ENCODE results near the gene COL1A2.

COL1A2 gene

GRCh38 chr7:94450044-94450697, 55.5 kb downstream of the COL1A2 start:
- Histone ChIP-seq H2AK5ac (ENCODE audit: low read depth, low read length) (no peak overlapping the region), H3K36me3 (replicated peaks in 1 of 2; ENCODE audit: control insufficient read depth in 2 of 2, insufficient read depth in 2 of 2, low read length in 2 of 2) (no peaks in the 10 kb centered on the region), H3K4ac (ENCODE audit: low read length) (no peak overlapping the region), H4K8ac (ENCODE audit: low read depth, low read length) (no peak overlapping the region), H3K4me1 (ENCODE audit: control insufficient read depth in 2 of 2, insufficient read depth in 1 of 2, low read depth in 1 of 2, low read length in 2 of 2) (peaks cover 0 to 2% of the 10 kb centered on the region in 2 donors), H3K9ac (ENCODE audit: low read depth, low read length, poor library complexity) (no peak overlapping the region), H3K27me3 (ENCODE audit: control insufficient read depth in 3 of 3, insufficient read depth in 3 of 3, low read depth in 1 of 3, low read length in 3 of 3) (no peaks in the 10 kb centered on the region), H3K23ac (ENCODE audit: low read depth, low read length, poor library complexity) (no peak overlapping the region), H2BK15ac (ENCODE audit: low read length) (no peak overlapping the region), H3K14ac (ENCODE audit: low read length) (no peak overlapping the region), H2AFZ (ENCODE audit: low read length) (peak overlapping the region; percentile 6), H2BK120ac (ENCODE audit: low read depth, low read length) (no peak overlapping the region), H4K91ac (ENCODE audit: low read depth, low read length, poor library complexity) (no peak overlapping the region), H2BK5ac (ENCODE audit: low read length) (no peak overlapping the region), H2BK12ac (ENCODE audit: low read length) (no peak overlapping the region), H3K4me3 (ENCODE audit: low read length in 2 of 2) (no peak overlapping the region), H3K79me1 (ENCODE audit: low read depth, low read length) (no peaks in the 10 kb centered on the region), H3K4me2 (ENCODE audit: insufficient read depth, low read length, poor library complexity, severe bottlenecking) (no peak overlapping the region), H3K18ac (ENCODE audit: low read length) (no peak overlapping the region), H3K27ac (replicated peaks; ENCODE audit: low read length) (no peak overlapping the region), H3K9me3 (replicated peaks in 1 of 2; ENCODE audit: control insufficient read depth in 2 of 2, insufficient read depth in 1 of 2, low read depth in 1 of 2, low read length in 2 of 2) (peaks cover 0 to 16% of the 10 kb centered on the region in 2 donors)
- DNase-seq (ENCODE audit: low spot score), result no peak
- WGBS, 2 donors (ENCODE audit: extremely low coverage in 2 of 2, insufficient read length in 2 of 2, insufficient replicate concordance in 1 of 2), result no CpG with 5 or more reads among the region's 4 CpGs

DNA sequence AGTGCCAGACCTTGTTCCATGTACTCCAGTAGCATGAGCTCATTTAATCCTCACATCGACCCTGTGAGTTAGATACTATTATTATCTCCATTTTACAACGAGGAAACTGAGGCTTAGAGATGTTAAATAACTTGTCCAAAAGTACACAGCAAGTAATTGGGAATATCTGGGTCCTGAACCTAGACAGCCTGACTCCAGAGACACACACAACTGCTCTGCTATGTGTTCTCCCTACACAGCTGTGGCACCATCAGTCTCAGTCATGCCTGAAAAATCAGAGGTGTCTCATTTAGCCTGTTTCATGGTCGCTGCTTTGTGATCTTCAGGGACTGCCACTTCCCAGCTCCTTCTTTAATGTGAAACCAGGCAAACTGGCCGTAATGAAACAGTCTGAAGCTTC, 56.5 kb downstream of the COL1A2 start:
- H3K9me3 ChIP-seq (replicated peaks in 1 of 2; ENCODE audit: control insufficient read depth in 2 of 2, insufficient read depth in 1 of 2, low read depth in 1 of 2, low read length in 2 of 2), result peaks cover 0 to 16% of the 10 kb centered on the region in 2 donors
- no peak overlapping the region for H4K8ac ChIP-seq (ENCODE audit: low read depth, low read length)
- DNase-seq (ENCODE audit: low spot score), result no peak
- no peak overlapping the region for H3K23ac ChIP-seq (ENCODE audit: low read depth, low read length, poor library complexity)
- H3K14ac ChIP-seq (ENCODE audit: low read length), result no peak overlapping the region
- H2BK5ac ChIP-seq (ENCODE audit: low read length), result no peak overlapping the region
- no peak overlapping the region for H3K4me3 ChIP-seq (ENCODE audit: low read length in 2 of 2)
- H3K27ac ChIP-seq (replicated peaks; ENCODE audit: low read length), result no peak overlapping the region
- H3K27me3 ChIP-seq (ENCODE audit: control insufficient read depth in 3 of 3, insufficient read depth in 3 of 3, low read depth in 1 of 3, low read length in 3 of 3), result no peaks in the 10 kb centered on the region
- H3K18ac ChIP-seq (ENCODE audit: low read length), result no peak overlapping the region
- H4K91ac ChIP-seq (ENCODE audit: low read depth, low read length, poor library complexity), result no peak overlapping the region
- no peak overlapping the region for H2BK15ac ChIP-seq (ENCODE audit: low read length)
- WGBS, 2 donors (ENCODE audit: extremely low coverage in 2 of 2, insufficient read length in 2 of 2, insufficient replicate concordance in 1 of 2), result no CpG with 5 or more reads among the region's 4 CpGs
- H2AK5ac ChIP-seq (ENCODE audit: low read depth, low read length), result no peak overlapping the region
- H3K36me3 ChIP-seq (replicated peaks in 1 of 2; ENCODE audit: control insufficient read depth in 2 of 2, insufficient read depth in 2 of 2, low read length in 2 of 2), result no peaks in the 10 kb centered on the region
- H2BK120ac ChIP-seq (ENCODE audit: low read depth, low read length), result no peak overlapping the region
- H3K4ac ChIP-seq (ENCODE audit: low read length), result no peak overlapping the region
- no peak overlapping the region for H2BK12ac ChIP-seq (ENCODE audit: low read length)
- H3K4me1 ChIP-seq (ENCODE audit: control insufficient read depth in 2 of 2, insufficient read depth in 1 of 2, low read depth in 1 of 2, low read length in 2 of 2), result no peaks in the 10 kb centered on the region
- no peaks in the 10 kb centered on the region for H3K79me1 ChIP-seq (ENCODE audit: low read depth, low read length)
- H2AFZ ChIP-seq (ENCODE audit: low read length), result no peak overlapping the region
- H3K4me2 ChIP-seq (ENCODE audit: insufficient read depth, low read length, poor library complexity, severe bottlenecking), result no peak overlapping the region
- no peak overlapping the region for H3K9ac ChIP-seq (ENCODE audit: low read depth, low read length, poor library complexity)

DNA sequence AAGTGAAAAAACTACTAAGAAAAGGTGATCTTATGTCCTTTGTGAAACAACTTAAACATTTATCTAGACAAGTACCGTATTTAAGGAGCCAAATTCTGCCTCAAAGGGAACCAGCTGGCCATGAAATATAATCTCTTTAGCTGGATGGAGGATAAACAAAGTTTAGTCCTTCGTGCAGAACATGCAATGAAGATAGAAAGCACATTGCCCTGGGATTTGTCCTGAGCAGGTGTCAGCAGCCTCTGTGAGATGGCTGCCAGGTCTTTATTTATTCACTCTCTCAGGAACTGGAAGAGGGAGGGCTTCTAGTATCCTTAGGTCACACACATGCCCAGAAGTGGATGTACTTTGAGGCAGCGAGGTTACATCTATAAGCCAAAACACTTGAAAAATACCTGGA, 57.5 kb downstream of the COL1A2 start:
- no peak overlapping the region for H2BK5ac ChIP-seq (ENCODE audit: low read length)
- no CpG with 5 or more reads among the region's 3 CpGs for WGBS, 2 donors (ENCODE audit: extremely low coverage in 2 of 2, insufficient read length in 2 of 2, insufficient replicate concordance in 1 of 2)
- H4K91ac ChIP-seq (ENCODE audit: low read depth, low read length, poor library complexity), result no peak overlapping the region
- H2BK120ac ChIP-seq (ENCODE audit: low read depth, low read length), result no peak overlapping the region
- H3K36me3 ChIP-seq (replicated peaks in 1 of 2; ENCODE audit: control insufficient read depth in 2 of 2, insufficient read depth in 2 of 2, low read length in 2 of 2), result no peaks in the 10 kb centered on the region
- H3K9me3 ChIP-seq (replicated peaks in 1 of 2; ENCODE audit: control insufficient read depth in 2 of 2, insufficient read depth in 1 of 2, low read depth in 1 of 2, low read length in 2 of 2), result peaks cover 0 to 16% of the 10 kb centered on the region in 2 donors
- H3K79me1 ChIP-seq (ENCODE audit: low read depth, low read length), result no peaks in the 10 kb centered on the region
- no peak overlapping the region for H2BK15ac ChIP-seq (ENCODE audit: low read length)
- no peaks in the 10 kb centered on the region for H3K27me3 ChIP-seq (ENCODE audit: control insufficient read depth in 3 of 3, insufficient read depth in 3 of 3, low read depth in 1 of 3, low read length in 3 of 3)
- H3K18ac ChIP-seq (ENCODE audit: low read length), result no peak overlapping the region
- peak overlapping the region; percentile 12 for H2AFZ ChIP-seq (ENCODE audit: low read length)
- no peak overlapping the region for H3K4me3 ChIP-seq (ENCODE audit: low read length in 2 of 2)
- no peak overlapping the region for H3K9ac ChIP-seq (ENCODE audit: low read depth, low read length, poor library complexity)
- no peak overlapping the region for H4K8ac ChIP-seq (ENCODE audit: low read depth, low read length)
- no peak overlapping the region for H3K27ac ChIP-seq (replicated peaks; ENCODE audit: low read length)
- no peak overlapping the region for H3K4ac ChIP-seq (ENCODE audit: low read length)
- H3K23ac ChIP-seq (ENCODE audit: low read depth, low read length, poor library complexity), result no peak overlapping the region
- H3K4me2 ChIP-seq (ENCODE audit: insufficient read depth, low read length, poor library complexity, severe bottlenecking), result no peak overlapping the region
- H3K14ac ChIP-seq (ENCODE audit: low read length), result no peak overlapping the region
- no peak overlapping the region for H2AK5ac ChIP-seq (ENCODE audit: low read depth, low read length)
- H2BK12ac ChIP-seq (ENCODE audit: low read length), result no peak overlapping the region
- H3K4me1 ChIP-seq (ENCODE audit: control insufficient read depth in 2 of 2, insufficient read depth in 1 of 2, low read depth in 1 of 2, low read length in 2 of 2), result no peaks in the 10 kb centered on the region
- DNase-seq (ENCODE audit: low spot score), result no peak

- Histone ChIP-seq H3K9me3 (replicated peaks in 1 of 2; ENCODE audit: control insufficient read depth in 2 of 2, insufficient read depth in 1 of 2, low read depth in 1 of 2, low read length in 2 of 2) (peaks cover 0 to 6% of the 10 kb centered on the region in 2 donors), H4K91ac (ENCODE audit: low read depth, low read length, poor library complexity) (no peak overlapping the region), H3K4ac (ENCODE audit: low read length) (no peak overlapping the region), H2AFZ (ENCODE audit: low read length) (peak overlapping the region; percentile 43), H3K9ac (ENCODE audit: low read depth, low read length, poor library complexity) (no peak overlapping the region), H2BK12ac (ENCODE audit: low read length) (no peak overlapping the region), H3K27me3 (ENCODE audit: control insufficient read depth in 3 of 3, insufficient read depth in 3 of 3, low read depth in 1 of 3, low read length in 3 of 3) (no peaks in the 10 kb centered on the region), H3K36me3 (replicated peaks in 1 of 2; ENCODE audit: control insufficient read depth in 2 of 2, insufficient read depth in 2 of 2, low read length in 2 of 2) (no peaks in the 10 kb centered on the region), H3K4me1 (ENCODE audit: control insufficient read depth in 2 of 2, insufficient read depth in 1 of 2, low read depth in 1 of 2, low read length in 2 of 2) (no peaks in the 10 kb centered on the region), H3K4me2 (ENCODE audit: insufficient read depth, low read length, poor library complexity, severe bottlenecking) (no peak overlapping the region), H3K14ac (ENCODE audit: low read length) (no peak overlapping the region), H3K79me1 (ENCODE audit: low read depth, low read length) (no peaks in the 10 kb centered on the region), H4K8ac (ENCODE audit: low read depth, low read length) (no peak overlapping the region), H2BK5ac (ENCODE audit: low read length) (no peak overlapping the region), H2BK15ac (ENCODE audit: low read length) (no peak overlapping the region), H3K4me3 (ENCODE audit: low read length in 2 of 2) (no peak overlapping the region), H3K23ac (ENCODE audit: low read depth, low read length, poor library complexity) (no peak overlapping the region), H2BK120ac (ENCODE audit: low read depth, low read length) (no peak overlapping the region), H3K18ac (ENCODE audit: low read length) (no peak overlapping the region), H2AK5ac (ENCODE audit: low read depth, low read length) (no peak overlapping the region), H3K27ac (replicated peaks; ENCODE audit: low read length) (no peak overlapping the region)
- no CpG with 5 or more reads among the region's 2 CpGs for WGBS, 2 donors (ENCODE audit: extremely low coverage in 2 of 2, insufficient read length in 2 of 2, insufficient replicate concordance in 1 of 2)
- no peak for DNase-seq (ENCODE audit: low spot score)
Observed at GRCh38 chr7:94453898-94454297, 59.2 kb downstream of the COL1A2 start.

Data from neuronal stem cell (in vitro differentiated cells).